Medulla oblongata (tissue), 1 donor: ENCODE measurements around the gene CEP170B.
"Not testable (repeated sequence)": the region's sequence is repeated elsewhere in the genome, so short reads cannot be mapped to it uniquely, and the experiment has no call there.

ENCODE experiments used
- DNase-seq: peaks from one replicate; pipeline ENCODE4 v3.0.0-alpha.2; 2015; ENCODE audit errors: extremely low spot score

The CEP170B gene

DNA sequence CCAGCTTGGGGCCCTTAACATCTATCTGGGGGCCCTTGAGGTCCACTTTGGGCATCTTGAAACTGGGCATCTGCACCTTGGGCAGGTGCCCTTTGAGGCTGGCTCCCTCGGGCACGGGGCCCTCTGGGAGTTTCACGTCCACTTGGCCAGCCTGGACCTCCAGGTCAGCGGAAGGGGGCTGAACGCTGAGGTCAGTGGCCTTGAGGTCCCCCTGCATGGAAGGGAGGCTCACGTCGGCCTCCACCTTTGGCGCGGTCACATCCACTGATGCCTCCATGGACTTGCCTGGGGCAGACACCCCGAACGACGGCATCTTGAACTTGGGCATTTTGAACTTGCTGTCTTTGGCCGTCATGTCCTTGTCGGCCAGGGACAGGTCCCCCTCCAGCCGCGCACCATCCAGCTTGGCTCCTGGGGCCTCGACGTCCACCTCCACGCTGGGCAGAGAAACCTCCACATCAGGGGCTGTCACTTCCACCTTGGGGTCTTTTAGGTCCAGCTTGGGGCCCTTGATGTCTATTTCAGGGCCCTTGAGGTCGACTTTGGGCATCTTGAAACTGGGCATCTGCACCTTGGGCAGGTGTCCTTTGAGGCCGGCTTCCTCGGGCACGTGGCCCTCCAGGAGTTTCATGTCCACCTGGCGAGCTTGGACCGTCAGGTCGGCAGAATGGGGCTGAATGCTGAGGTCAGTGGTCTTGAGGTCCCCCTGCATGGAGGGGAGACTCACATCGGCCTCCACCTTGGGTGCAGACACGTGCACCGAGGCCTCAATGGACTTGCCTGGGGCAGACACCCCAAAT, 78.3 kb downstream of the CEP170B start:
- not testable (repeated sequence) for DNase-seq

DNA sequence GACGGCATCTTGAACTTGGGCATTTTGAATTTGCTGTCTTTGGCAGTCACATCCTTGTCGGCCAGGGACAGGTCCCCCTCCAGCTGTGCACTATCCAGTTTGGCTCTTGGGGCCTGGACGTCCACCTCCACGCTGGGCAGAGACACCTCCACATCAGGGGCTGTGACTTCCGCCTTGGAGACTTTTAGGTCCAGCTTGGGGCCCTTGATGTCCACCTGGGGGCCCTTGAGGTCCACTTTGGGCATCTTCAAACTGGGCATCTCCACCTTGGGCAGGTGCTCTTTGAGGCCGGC, 78.9 kb downstream of the CEP170B start:
- not testable (repeated sequence) for DNase-seq

DNA sequence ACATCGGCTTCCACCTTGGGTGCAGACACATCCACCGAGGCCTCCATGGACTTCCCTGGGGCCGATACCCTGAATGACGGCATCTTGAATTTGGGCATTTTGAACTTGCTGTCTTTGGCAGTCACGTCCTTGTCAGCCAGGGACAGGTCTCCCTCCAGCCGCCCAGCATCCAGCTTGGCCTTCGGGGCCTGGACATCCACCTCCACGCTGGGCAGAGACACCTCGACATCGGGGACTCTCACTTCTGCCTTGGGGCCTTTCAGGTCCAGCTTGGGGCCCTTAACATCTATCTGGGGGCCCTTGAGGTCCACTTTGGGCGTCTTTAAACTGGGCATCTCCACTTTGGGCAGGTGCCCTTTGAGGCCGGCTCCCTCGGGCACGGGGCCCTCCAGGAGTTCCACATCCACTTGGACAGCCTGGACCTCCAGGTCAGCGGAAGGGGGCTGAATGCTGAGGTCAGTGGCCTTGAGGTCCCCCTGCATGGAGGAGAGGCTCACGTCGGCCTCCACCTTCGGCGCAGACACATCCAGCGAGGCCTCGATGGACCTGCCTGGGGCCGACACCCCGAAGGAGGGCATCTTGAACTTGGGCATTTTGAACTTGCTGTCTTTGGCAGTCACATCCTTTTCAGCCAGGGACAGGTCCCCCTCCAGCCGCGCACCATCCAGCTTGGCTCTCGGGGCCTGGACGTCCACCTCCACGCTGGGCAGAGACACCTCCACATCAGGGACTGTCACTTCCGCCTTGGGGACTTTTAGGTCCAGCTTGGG, 79.6 kb downstream of the CEP170B start:
- DNase-seq = not testable (repeated sequence)

DNA sequence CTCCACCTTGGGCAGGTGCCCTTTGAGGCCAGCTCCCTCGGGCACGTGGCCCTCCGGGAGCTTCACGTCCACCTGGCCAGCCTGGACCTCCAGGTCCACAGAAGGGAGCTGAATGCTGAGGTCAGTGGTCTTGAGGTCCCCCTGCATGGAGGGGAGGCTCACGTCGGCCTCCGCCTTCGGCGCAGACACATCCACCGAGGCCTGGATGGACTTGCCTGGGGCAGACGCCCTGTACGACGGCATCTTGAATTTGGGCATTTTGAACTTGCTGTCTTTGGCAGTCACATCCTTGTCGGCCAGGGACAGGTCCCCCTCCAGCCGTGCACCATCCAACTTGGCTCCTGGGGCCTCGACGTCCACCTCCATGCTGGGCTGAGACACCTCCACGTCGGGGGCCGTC, 80.2 kb downstream of the CEP170B start:
- not testable (repeated sequence) for DNase-seq
